GM18870 (cell line): ENCODE measurements around the gene TBX5.
"Not testable (repeated sequence)": the region's sequence is repeated elsewhere in the genome, so short reads cannot be mapped to it uniquely, and the experiment has no call there.

Source experiments
- ATAC-seq: cut with Tn5 transposase; IDR thresholded peaks from one replicate; pipeline ENCODE4 v1.9.1; 2021; ENCODE audit warnings: moderate library complexity; ENCODE audit not compliant: unreplicated experiment

TBX5 gene

DNA sequence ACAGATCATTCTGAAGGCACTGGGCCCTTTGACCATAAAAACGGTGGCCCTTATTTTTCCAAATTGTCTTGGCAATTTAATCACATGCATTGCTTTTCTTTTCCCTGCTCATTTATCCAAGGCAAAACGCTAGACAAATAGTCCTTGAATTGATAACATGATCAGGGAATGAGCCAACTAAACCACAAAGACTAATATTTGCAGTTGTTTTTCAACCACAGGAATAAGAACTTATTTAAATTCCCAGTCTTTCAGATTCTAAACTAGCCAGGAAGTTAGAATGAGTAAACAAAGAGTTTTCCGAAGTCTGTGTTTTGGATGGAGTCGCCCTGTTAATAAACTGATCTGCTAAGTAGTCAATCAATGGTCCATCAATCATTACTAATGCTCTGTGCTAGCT lies 14.9 kb downstream of the TBX5 start:
- ATAC-seq = no peak

DNA sequence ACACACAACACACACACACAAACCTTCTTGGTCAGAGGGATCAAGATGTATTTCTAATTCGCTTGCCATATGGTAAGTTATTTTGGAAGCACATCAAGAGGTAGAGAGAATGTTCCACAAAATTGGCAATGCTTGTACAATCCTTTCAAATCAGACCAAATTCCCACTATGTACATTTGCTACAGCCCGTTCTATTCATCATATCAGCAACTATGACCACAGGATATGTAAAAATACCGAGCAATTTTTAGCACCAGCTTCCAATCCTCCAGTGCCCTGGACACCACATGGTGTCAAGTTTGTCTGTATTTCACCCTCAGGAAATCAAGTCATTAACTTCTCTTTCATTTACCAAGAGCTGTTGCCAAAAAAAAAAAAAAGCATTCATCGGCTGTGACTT lies 21.2 kb downstream of the TBX5 start:
- no peak for ATAC-seq

DNA sequence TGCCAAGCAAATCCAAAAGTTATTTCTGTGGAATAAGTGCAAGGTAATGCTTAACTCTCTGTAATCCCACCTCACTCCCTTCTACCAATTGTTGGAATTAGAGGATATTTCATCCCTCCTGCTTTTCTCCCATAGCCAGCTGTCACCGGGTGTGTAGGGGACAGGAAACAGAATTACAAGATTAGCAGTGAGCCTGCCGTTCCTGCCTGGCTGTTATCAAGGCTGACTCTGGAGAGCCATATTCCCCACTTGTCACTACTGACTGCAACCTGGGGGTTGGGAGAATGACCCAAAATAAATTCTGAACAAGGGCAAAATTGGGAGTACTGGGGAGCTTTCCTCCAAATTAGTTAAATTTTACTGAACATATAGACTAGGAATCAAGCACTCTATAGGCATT lies 24.8 kb downstream of the TBX5 start:
- no peak for ATAC-seq

DNA sequence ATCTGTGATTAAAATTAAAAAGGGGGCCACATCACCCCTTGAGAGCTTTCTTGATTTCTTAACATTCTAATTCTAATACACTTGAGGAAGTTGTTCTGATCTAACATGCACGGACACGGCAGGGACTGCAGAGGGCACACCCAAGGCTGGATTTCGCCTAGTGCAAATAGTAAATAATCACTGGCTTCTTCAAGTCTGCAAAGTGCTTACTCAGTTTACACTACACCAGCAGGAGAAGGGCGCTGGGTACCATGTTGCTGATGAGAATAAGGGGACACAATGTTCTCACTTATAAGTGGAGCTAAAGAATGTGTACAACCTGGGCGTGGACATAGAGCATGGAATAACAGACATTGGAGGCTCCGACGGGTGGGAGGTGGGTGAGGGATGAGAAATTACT lies 34.2 kb downstream of the TBX5 start:
- ATAC-seq = no peak

DNA sequence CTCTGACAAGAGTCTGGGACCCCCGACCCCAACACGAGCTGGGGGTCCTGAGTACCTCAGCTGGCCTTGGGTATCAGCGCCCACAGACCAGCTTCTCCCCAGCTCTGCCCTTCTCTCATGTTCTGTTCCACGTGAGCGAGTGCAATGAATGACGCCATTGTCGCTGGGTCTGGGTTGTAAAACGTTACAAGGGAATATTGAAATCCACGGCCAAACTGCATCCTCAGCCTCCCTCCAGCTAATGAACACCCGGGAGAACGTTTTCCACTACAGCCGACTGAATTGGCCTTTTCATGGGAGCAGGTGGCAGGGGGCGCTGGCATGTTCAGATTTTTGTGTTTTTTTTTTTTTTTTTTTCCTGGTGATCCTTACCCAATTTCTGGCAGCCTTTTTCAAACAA lies 34.7 kb downstream of the TBX5 start:
- ATAC-seq = no peak

DNA sequence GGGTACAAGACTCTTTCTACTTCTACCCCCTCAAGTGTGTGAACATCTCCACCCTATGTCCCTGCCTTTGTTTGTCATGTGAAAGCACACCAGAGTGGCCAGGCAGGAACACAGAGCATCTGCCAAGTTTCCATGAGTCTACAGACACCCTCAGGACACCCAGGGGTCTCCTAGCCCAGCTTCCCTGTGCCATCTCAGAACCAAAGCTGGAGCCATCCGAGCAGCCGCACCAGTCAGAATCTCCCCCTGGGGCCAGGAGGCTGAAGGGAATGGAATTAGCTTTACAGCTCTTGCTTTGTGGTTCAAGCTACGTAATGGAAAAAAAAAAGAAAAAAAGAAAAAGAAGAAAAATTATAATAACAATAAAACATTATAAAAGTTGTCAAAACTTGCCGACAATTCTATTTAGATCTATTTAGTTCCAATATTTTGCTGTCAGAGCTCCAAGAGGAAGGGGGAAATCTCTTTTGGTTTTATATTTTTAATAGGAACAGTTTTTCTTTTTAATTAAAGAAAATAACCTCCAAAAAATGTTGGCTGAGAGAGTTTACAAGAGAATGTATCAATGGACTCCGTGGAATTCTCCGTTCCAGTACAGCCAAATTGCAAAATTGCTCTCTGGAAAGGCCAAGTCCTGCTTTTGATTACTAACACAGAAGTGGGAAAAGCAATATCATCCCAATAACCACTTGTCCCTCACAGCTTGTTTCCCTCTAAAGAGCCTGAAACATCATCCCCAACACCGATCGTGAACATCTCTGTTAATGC lies 37.1 kb downstream of the TBX5 start:
- no peak for ATAC-seq

DNA sequence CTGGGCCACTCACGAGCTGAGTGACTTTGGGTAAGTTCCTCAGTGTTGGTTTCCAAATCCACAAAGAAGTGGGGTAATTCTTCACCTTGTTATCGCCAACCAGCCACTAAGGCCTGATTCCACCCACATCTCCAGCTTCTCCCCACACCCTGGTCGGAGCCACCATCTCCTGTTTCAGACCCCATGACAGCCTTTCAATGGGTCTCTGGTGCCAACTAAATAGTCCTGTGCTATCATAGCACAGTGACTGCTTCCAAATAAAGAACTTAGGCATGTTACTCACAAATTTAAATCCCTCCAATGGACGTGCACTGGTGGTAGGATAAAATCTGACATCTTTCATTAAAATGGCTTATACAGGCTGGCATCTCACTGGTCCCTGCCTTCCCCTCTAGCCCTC lies 44.0 kb downstream of the TBX5 start:
- no peak for ATAC-seq

DNA sequence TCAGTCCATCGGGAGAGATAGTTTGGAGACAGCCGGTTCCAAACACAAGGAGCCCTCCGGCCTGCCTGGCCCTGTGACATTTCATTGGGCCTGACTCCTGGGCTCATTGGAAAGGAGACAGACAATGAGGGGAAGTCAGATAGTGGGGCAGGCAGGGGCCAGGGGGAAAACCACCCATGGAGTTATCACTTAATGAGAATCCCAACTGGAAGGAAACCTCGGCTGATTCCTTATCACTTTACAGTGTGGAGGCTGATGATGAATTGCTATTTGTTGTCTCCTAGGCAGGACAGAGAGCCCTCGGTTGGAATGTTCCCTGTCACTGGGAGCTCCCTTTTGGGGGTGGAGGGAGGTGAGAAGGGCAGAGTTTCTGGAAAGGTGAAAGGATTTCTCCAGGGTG lies 44.4 kb downstream of the TBX5 start:
- no peak for ATAC-seq

DNA sequence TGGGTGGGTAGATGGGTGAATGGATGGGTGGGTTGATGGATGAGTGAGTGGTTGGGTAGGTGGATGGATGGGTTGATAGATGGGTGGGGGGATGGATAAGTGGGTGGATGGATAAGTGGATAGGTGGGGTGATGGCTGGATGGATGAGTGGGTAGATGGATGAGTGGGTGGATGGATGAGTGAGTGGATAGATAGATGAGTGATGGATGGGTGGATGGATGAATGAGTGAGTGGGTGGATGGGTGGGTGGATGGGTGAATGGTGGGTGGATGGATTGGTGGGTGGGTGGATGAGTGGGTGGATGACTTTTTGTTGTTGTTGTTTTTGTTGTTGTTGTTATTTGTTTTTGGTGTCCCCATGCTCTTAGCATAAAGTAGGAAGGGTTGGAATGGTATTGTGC lies 45.5 kb downstream of the TBX5 start:
- no peak for ATAC-seq

DNA sequence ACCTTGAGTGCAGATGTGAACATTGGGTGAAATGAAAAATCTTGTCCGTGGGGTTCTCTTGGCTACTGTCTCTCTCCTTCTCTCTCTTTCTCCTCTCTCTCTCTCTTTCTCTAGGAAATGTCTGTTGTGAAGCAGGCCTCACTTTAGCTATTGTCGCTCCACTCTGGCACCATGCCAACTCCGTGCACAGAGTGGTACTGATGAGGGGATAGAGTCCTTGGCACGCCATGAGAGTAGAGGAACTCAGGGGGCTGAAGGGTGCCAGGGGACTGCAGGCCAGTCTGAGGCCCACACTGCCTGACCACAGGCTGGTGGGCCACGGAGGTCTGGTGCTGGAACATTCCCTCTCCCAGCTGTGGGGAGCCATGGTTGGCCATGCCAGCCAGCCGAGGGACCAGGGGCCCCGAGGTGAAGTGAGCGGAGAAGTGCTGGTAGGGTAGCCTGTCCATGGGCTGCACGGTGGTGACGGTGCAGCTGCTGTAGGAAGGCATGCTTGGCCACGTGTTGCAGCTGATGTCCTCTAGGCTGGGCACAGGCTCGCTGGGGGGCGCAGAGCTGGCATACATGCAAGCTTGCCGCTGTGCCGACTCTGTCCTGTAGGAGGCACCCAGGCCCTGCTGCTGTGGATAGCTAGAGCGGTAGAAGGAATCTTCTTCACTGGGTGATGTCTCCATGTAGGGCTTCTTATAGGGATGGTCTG lies 50.4 kb downstream of the TBX5 start:
- ATAC-seq = no peak

DNA sequence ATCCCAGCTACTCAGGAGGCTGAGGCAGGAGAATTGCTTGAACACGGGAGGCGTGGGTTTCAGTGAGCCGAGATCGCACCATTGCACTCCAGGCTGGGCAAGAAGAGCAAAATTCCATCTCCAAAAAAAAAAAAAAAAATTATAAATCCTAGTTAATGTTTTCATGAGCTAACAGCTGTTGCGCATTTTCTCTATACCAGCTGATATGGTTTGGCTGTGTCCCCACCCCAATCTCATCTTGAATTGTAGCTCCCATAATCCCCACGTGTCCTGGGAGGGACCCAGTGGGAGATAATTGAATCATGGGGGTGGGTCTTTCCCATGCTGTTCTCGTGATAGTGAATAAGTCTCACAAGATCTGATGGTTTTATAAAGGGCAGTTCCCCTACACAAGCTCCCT lies 56.7 kb downstream of the TBX5 start:
- ATAC-seq = not testable (repeated sequence)

DNA sequence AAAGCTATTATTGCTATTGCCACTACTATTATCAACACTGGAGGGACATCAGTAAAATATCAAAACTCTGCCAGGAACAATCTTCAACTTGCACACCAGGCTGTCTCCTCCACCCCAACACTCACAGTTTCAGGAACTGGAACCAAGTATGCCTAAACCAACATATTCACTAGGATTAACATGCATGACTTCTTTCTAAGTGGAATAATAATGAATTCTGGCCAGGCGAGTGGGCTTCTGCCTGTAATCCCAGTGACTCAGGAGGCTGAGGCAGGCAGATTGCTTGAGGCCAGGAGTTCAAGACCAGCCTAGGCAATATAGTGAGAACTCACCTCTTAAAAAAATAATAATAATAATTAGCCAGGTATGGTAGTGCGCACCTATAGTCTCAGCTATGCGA lies 58.1 kb downstream of the TBX5 start:
- no peak for ATAC-seq

DNA sequence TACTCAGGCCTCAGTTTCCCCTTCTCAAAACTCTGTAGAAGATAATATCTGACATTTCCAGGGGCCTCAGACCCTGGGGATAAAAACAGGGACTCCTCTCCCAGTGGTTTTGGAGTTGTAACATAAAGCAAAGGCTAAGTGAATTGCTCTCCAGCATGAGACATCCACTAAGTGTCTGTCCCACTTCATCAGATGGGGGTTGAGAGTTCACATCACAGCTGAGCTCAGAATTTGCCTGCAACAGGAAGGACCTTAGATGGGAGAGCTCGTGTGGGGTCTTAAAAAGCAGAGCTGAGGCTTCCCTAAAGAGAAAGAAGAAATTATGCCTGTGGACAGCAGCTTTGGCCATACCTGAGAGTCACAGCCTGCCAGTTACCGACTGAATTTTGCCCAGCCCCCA lies 61.1 kb downstream of the TBX5 start:
- no peak for ATAC-seq

DNA sequence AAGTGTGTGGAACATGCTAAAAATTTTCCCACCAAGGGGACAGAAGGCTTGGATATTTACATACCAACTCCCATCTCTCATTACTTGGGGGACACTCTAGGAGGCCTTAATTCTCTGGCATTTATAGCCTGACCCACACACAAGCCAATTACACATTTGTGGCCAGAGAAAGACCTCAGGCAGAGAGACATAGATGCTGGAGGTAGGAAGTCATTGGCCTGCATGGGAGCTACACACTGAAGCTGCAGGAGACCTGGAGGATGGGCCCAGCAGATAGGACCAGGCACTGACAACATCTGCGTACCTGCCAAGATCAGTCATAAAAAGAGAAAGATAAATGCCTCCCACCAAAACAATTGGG lies 61.7 kb downstream of the TBX5 start:
- ATAC-seq = no peak

DNA sequence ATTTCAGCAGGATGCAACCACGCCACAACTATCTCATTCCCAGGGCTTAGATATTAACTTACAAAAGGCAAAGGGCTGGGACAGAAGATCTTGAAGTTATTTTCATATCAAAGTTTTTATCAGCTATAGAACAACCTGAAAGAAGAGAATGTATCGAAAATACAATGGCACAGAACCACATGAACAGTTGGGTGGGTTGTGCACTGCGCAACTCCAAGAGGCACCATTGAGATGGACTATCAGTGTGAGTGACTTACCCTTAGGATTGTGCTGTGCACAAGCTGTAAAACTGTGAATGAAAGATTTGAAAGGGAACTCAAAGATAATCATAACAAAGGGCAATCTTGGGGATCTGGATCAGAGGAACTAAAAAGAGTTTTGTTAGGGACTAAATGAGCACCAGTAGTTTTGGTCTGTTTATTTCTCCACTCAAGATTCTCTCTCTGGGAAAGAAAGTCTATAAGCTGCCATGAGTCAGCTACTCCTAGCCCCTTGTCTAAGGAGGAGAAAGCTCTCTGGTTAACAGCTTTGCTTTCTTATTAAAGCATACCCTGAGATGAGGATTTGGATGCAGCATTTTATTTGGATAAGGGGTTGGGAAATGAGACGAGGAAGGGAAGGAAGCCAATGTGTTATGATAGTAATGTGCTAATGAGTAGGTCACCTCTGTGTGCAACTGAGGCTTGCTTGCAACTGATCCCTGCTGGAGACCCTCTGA lies 62.2 kb downstream of the TBX5 start:
- ATAC-seq = no peak

DNA sequence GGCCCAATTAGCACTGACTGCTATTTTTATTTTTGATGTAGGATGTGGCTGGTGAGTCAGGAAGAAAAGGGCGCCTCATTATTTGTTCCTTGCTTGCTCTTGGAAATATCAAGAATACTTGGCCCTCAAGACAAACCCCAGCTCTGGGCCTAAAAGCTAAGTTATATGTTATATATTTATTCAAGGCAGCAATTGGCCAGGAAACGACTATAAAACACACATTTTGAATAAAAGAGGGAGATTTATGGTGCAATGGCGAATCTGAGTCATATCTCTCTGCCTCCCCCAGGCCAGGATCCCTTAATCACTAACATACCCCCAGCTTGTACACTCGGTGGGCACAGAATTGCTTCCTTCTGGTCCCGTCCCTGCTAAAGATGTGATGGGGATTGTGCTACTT lies 63.3 kb downstream of the TBX5 start:
- ATAC-seq = no peak

DNA sequence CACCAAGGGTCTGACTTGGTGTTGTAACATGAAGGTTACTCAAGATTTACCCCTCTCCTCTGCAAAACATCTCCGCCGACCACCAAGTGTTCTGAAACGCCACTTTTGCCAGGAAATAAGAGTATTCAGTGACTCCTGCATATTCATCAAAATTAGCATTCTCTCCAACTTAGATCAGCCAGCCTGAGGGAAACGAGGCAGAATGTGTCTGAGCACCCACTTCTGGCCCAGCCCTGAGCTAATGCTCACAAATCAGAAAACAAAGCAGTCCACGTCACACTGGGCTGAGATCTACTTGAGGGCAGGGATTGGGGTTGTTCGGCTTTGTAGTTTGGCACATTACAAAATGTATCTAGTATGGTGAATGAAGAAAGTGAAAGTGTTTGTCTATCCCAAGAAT lies 64.3 kb downstream of the TBX5 start:
- no peak for ATAC-seq

DNA sequence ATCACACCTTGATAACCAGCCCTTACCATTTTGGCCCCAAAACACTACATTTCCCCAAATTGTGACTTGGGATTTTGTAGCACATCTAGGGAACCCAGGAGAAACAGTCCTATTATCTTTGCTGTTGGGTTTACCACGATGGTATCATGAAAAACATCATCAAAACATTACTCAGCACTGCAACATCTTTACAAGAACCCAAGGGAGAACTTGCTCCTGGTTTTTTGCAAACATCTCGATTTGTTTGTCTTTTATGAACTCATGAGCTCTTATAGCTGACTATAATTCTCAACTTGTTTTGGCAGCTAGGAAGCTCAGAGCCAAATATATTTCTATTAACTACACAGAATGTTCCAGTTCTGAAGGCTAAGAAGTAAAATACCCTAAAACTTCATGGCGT lies 65.7 kb downstream of the TBX5 start:
- no peak for ATAC-seq

DNA sequence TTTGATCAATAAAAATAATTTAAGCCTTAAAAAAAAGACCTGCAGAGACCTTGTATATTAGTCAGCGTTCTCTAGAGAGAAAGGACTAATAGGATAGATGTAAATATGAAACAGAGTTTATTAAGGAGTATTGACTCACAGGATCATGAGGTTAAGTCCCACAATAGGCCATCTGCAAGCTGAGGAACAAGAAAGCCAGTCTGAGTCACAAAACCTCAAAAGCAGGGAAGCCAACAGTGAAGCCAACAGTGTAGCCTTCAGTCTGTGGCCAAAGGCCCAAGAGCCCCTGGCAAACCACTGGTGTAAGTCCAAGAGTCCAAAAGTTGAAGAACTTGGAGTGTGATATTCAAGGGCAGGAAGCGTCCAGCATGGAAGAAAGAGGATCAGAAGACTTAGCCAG lies 66.3 kb downstream of the TBX5 start:
- no peak for ATAC-seq

DNA sequence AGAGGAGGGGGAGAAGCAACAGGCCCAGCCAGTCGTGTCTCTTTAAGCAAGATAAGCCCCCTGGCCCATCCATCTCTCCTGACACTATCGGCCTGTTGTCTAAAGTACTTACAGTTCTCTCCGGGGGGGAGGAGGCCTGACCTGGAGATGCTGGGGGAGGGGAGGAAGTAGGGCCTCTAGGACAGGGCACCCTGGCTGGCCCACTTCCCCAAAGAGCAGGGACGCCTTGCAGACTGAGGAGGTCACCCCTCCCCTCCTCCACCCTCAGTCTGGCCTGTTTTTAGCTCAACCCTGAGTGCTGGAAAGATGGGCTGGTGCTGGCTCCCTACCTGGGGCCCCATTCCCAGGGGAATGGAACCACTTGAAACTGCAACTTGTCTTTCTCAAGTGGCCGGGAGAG lies 70.3 kb downstream of the TBX5 start:
- no peak for ATAC-seq

DNA sequence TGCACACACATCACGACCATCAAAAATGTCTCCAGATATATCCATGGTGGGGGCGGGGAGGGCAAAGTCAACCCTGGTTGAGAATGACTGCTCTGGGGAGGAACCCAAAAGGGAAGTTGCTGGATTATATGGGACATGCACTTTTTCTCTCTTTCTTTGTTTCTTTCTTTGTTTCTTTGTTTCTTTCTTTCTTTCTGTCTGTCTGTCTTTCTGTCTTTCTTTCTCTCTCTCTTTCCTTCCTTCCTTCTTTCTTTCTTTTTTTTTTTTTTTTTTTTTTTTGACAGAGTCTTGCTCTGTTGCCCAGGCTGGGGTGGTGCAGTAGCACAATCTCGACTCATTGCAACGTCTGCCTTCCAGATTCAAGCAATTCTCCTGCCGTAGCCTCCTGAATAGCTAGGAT lies 71.5 kb downstream of the TBX5 start:
- no peak for ATAC-seq

DNA sequence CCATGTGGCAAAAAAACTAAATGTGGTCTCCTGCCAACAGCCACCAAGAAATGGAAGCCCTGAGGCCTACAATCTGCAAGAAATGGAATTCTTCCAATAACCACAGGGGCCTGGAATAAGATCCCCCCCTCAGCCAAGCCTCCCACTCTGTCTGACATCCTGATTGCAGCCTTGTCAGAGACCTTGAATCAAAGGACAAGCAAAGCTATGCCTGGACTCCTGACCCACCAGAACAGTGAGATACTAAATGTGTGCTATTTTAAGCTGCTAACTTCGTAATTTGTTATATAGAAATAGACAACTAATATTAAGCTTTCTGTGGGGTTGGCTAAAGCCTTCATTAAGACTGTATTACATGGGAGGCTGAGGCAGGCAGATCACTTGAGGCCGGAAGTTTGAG lies 77.7 kb downstream of the TBX5 start:
- no peak for ATAC-seq
